ENCODE data around the gene CUX1. TPM values are rescaled to one million over a fixed set of nuclear protein-coding genes. Genes with fewer than 3 reads are reported as not detected.

CUX1 gene
- total RNA-seq, 1 experiment from 2014 or later, result 53.5 TPM

DNA sequence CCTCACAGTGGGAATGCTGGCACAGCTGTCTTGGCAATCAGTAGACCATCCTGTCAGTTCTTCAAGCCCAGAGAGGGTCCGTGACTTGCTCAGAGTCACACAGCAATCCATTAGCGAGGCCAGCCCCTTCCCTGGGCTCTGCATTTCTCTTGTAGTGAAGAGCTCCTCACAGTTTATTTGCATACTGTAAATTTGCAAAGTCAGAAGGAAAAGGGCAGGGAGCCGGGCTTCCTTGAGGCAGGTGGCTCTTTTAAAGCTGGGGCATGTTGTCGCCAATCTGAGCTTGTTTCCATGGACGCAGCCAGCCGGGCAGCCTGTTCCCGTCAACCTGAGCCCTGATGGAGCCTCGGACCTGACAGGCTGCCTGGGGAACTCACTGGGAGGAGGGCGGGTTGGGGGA lies 123.4 kb downstream of the CUX1 start:
- H3K27ac ChIP-seq (ENCODE audit: insufficient read length, low read depth, low read length), result peak overlapping the region; percentile 13
- H3K27me3 ChIP-seq (ENCODE audit: insufficient read depth, low read length), result no peaks in the 10 kb centered on the region
- no peak overlapping the region for H3K23ac ChIP-seq (ENCODE audit: insufficient read length, low read depth, low read length)
- H4K8ac ChIP-seq (replicated peaks; ENCODE audit: insufficient read length, low read depth, low read length), result no peak overlapping the region
- H2BK5ac ChIP-seq (ENCODE audit: insufficient read length, low read length), result no peak overlapping the region
- peaks cover 6% of the 10 kb centered on the region; the same call in 1 of the 2 replicates for H3K79me2 ChIP-seq (ENCODE audit: insufficient read depth, low read length)
- DNase-seq, result peak; percentile 90
- no peak overlapping the region for H3K56ac ChIP-seq (ENCODE audit: insufficient read length, low read depth, low read length)
- peaks cover 7 to 15% (median 12%) of the 10 kb centered on the region in 3 experiments; a peak in 6 of 7 replicates for H3K36me3 Mint-ChIP-seq (ENCODE audit: insufficient read depth in 1 of 3, low read depth in 3 of 3)
- H4K91ac ChIP-seq (ENCODE audit: insufficient read length, low read depth, low read length), result no peak overlapping the region
- H4K20me1 ChIP-seq (ENCODE audit: control insufficient read depth, insufficient read depth, insufficient read length), result no peaks in the 10 kb centered on the region
- H2BK15ac ChIP-seq (ENCODE audit: low read depth, low read length), result no peak overlapping the region
- TF ChIP-seq, protein P1, sequence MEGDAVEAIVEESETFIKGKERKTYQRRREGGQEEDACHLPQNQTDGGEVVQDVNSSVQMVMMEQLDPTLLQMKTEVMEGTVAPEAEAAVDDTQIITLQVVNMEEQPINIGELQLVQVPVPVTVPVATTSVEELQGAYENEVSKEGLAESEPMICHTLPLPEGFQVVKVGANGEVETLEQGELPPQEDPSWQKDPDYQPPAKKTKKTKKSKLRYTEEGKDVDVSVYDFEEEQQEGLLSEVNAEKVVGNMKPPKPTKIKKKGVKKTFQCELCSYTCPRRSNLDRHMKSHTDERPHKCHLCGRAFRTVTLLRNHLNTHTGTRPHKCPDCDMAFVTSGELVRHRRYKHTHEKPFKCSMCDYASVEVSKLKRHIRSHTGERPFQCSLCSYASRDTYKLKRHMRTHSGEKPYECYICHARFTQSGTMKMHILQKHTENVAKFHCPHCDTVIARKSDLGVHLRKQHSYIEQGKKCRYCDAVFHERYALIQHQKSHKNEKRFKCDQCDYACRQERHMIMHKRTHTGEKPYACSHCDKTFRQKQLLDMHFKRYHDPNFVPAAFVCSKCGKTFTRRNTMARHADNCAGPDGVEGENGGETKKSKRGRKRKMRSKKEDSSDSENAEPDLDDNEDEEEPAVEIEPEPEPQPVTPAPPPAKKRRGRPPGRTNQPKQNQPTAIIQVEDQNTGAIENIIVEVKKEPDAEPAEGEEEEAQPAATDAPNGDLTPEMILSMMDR (conservative IDR thresholded peaks at IDR 0.05), result no peak
- H3K4me1 ChIP-seq (ENCODE audit: insufficient read depth, low read length), result peaks cover 15% of the 10 kb centered on the region
- no peak overlapping the region for H3K4me2 ChIP-seq (ENCODE audit: insufficient read depth, insufficient read length, low read length)
- no peak overlapping the region for H3K18ac ChIP-seq (ENCODE audit: insufficient read length, low read depth, low read length)
- H2AK5ac ChIP-seq (ENCODE audit: insufficient read length, low read length), result no peak overlapping the region
- peaks cover 2% of the 10 kb centered on the region for H3K79me1 ChIP-seq (ENCODE audit: insufficient read depth, low read depth, low read length, poor library complexity, severe bottlenecking)
- no peak overlapping the region for H2BK12ac ChIP-seq (ENCODE audit: insufficient read length, low read depth, low read length)
- H3T11ph ChIP-seq (ENCODE audit: low read length), result no peak overlapping the region
- H3K9ac ChIP-seq (ENCODE audit: extremely low read depth, insufficient read length, low read length), result no peak overlapping the region
- no peak overlapping the region for H2AFZ ChIP-seq (ENCODE audit: low read length)
- peaks cover 3 to 4% of the 10 kb centered on the region in 2 experiments; a peak in 4 of 5 replicates for H3K9me3 Mint-ChIP-seq
- H3K14ac ChIP-seq (ENCODE audit: insufficient read depth, low read length), result no peak overlapping the region
- no peak overlapping the region for H2BK120ac ChIP-seq (ENCODE audit: low read depth, low read length, poor library complexity, severe bottlenecking)
- H3K27me3 Mint-ChIP-seq (ENCODE audit: low read depth), result no peaks in the 10 kb centered on the region
- peaks cover 11% of the 10 kb centered on the region for H3K23me2 ChIP-seq (ENCODE audit: insufficient read length, low read depth, low read length, poor library complexity, severe bottlenecking)
- no peaks in the 10 kb centered on the region for H3K9me3 ChIP-seq (ENCODE audit: control insufficient read depth, low read depth, low read length)
- H2BK20ac ChIP-seq (ENCODE audit: low read depth, low read length, poor library complexity, severe bottlenecking), result no peak overlapping the region
- no CpG with 5 or more reads among the region's 9 CpGs for WGBS (ENCODE audit: extremely low coverage, insufficient read length, low lambda C conversion rate)
- peaks cover 56 to 66% of the 10 kb centered on the region in 2 experiments for H3K4me1 Mint-ChIP-seq
- H3K4ac ChIP-seq (ENCODE audit: low read depth, low read length), result no peak overlapping the region
- no peak overlapping the region for H4K5ac ChIP-seq (ENCODE audit: insufficient read length, low read depth, low read length)
- H3K4me3 Mint-ChIP-seq, result peak overlapping the region in 1 of 2 experiments; percentile 27; a peak in 3 of 5 replicates
- peak overlapping the region; percentile 76 to 90 (median 87); a peak in 6 of 7 replicates for H3K27ac Mint-ChIP-seq

Data from H9 (cell line).